ENCODE measurements around the gene SRXN1.

SRXN1 gene

GRCh38 chr20:653590-654416 is 803 bp upstream of the SRXN1 start:
- peak overlapping the region; percentile 9; the same call in 1 of the 2 replicates for H3K27ac ChIP-seq (ENCODE audit: low read depth, low read length)
- peaks cover 8% of the 10 kb centered on the region; the same call in 1 of the 2 replicates for H3K36me3 ChIP-seq (ENCODE audit: insufficient read depth, low read length)
- H3K79me2 ChIP-seq (ENCODE audit: control insufficient read depth, insufficient read depth, low read length, unreplicated experiment): peaks cover 32% of the 10 kb centered on the region
- peaks cover 14% of the 10 kb centered on the region for H3K4me1 ChIP-seq (ENCODE audit: control insufficient read depth, insufficient read depth, low read length, unreplicated experiment)
- H3K27me3 ChIP-seq (ENCODE audit: insufficient read depth, low read length): peaks cover 8% of the 10 kb centered on the region; the same call in 1 of the 2 replicates
- peak overlapping the region; percentile 95 for H3K4me3 ChIP-seq (ENCODE audit: low read depth, low read length)
- H2AFZ ChIP-seq (ENCODE audit: low read length, unreplicated experiment): peak overlapping the region; percentile 23

GRCh38 chr20:652615-653109 is 338 bp downstream of the SRXN1 start:
- peak overlapping the region; percentile 95 for H3K4me3 ChIP-seq (ENCODE audit: low read depth, low read length)
- peak overlapping the region; percentile 65 for H2AFZ ChIP-seq (ENCODE audit: low read length, unreplicated experiment)
- H3K27ac ChIP-seq (ENCODE audit: low read depth, low read length): peak overlapping the region; percentile 86; the same call in 1 of the 2 replicates
- peaks cover 10% of the 10 kb centered on the region for H3K4me1 ChIP-seq (ENCODE audit: control insufficient read depth, insufficient read depth, low read length, unreplicated experiment)
- H3K27me3 ChIP-seq (ENCODE audit: insufficient read depth, low read length): peaks cover 3% of the 10 kb centered on the region; the same call in 1 of the 2 replicates
- H3K79me2 ChIP-seq (ENCODE audit: control insufficient read depth, insufficient read depth, low read length, unreplicated experiment): peaks cover 32% of the 10 kb centered on the region
- peaks cover 19% of the 10 kb centered on the region for H3K36me3 ChIP-seq (ENCODE audit: insufficient read depth, low read length)

GRCh38 chr20:651713-652614 is 1.0 kb downstream of the SRXN1 start:
- Histone ChIP-seq H3K36me3 (ENCODE audit: insufficient read depth, low read length) (peaks cover 24% of the 10 kb centered on the region), H3K79me2 (ENCODE audit: control insufficient read depth, insufficient read depth, low read length, unreplicated experiment) (peaks cover 32% of the 10 kb centered on the region), H2AFZ (ENCODE audit: low read length, unreplicated experiment) (peak overlapping the region; percentile 65), H3K27me3 (ENCODE audit: insufficient read depth, low read length) (no peaks in the 10 kb centered on the region), H3K4me3 (ENCODE audit: low read depth, low read length) (peak overlapping the region; percentile 95), H3K27ac (ENCODE audit: low read depth, low read length) (peak overlapping the region; percentile 86; the same call in 1 of the 2 replicates), H3K4me1 (ENCODE audit: control insufficient read depth, insufficient read depth, low read length, unreplicated experiment) (peaks cover 10% of the 10 kb centered on the region)

GRCh38 chr20:650954-651353 is 2.0 kb downstream of the SRXN1 start:
- peaks cover 10% of the 10 kb centered on the region for H3K4me1 ChIP-seq (ENCODE audit: control insufficient read depth, insufficient read depth, low read length, unreplicated experiment)
- no peak overlapping the region for H3K27ac ChIP-seq (ENCODE audit: low read depth, low read length)
- 0 out of 2 replicates have a peak overlapping the region, but pooled peaks have one; percentile 35 for H3K4me3 ChIP-seq (ENCODE audit: low read depth, low read length)
- no peak overlapping the region for H2AFZ ChIP-seq (ENCODE audit: low read length, unreplicated experiment)
- peaks cover 32% of the 10 kb centered on the region for H3K79me2 ChIP-seq (ENCODE audit: control insufficient read depth, insufficient read depth, low read length, unreplicated experiment)
- H3K36me3 ChIP-seq (ENCODE audit: insufficient read depth, low read length): peaks cover 24% of the 10 kb centered on the region
- H3K27me3 ChIP-seq (ENCODE audit: insufficient read depth, low read length): no peaks in the 10 kb centered on the region

GRCh38 chr20:650281-650680 is 2.7 kb downstream of the SRXN1 start:
- H3K4me1 ChIP-seq (ENCODE audit: control insufficient read depth, insufficient read depth, low read length, unreplicated experiment): peaks cover 10% of the 10 kb centered on the region
- no peak overlapping the region for H3K27ac ChIP-seq (ENCODE audit: low read depth, low read length)
- H3K36me3 ChIP-seq (ENCODE audit: insufficient read depth, low read length): peaks cover 24% of the 10 kb centered on the region
- H2AFZ ChIP-seq (ENCODE audit: low read length, unreplicated experiment): no peak overlapping the region
- no peak overlapping the region for H3K4me3 ChIP-seq (ENCODE audit: low read depth, low read length)
- H3K79me2 ChIP-seq (ENCODE audit: control insufficient read depth, insufficient read depth, low read length, unreplicated experiment): peaks cover 32% of the 10 kb centered on the region
- H3K27me3 ChIP-seq (ENCODE audit: insufficient read depth, low read length): no peaks in the 10 kb centered on the region

GRCh38 chr20:647479-648019 is 5.5 kb downstream of the SRXN1 start:
- Histone ChIP-seq H3K27ac (ENCODE audit: low read depth, low read length) (no peak overlapping the region), H2AFZ (ENCODE audit: low read length, unreplicated experiment) (no peak overlapping the region), H3K79me2 (ENCODE audit: control insufficient read depth, insufficient read depth, low read length, unreplicated experiment) (peaks cover 26% of the 10 kb centered on the region), H3K36me3 (ENCODE audit: insufficient read depth, low read length) (peaks cover 24% of the 10 kb centered on the region), H3K27me3 (ENCODE audit: insufficient read depth, low read length) (no peaks in the 10 kb centered on the region), H3K4me1 (ENCODE audit: control insufficient read depth, insufficient read depth, low read length, unreplicated experiment) (no peaks in the 10 kb centered on the region), H3K4me3 (ENCODE audit: low read depth, low read length) (no peak overlapping the region)

GRCh38 chr20:646868-647233 is 6.1 kb downstream of the SRXN1 start:
- Histone ChIP-seq H3K27ac (ENCODE audit: low read depth, low read length) (no peak overlapping the region), H3K79me2 (ENCODE audit: control insufficient read depth, insufficient read depth, low read length, unreplicated experiment) (peaks cover 19% of the 10 kb centered on the region), H3K36me3 (ENCODE audit: insufficient read depth, low read length) (peaks cover 24% of the 10 kb centered on the region), H3K4me3 (ENCODE audit: low read depth, low read length) (no peak overlapping the region), H3K4me1 (ENCODE audit: control insufficient read depth, insufficient read depth, low read length, unreplicated experiment) (no peaks in the 10 kb centered on the region), H2AFZ (ENCODE audit: low read length, unreplicated experiment) (no peak overlapping the region), H3K27me3 (ENCODE audit: insufficient read depth, low read length) (no peaks in the 10 kb centered on the region)

- no peaks in the 10 kb centered on the region for H3K4me1 ChIP-seq (ENCODE audit: control insufficient read depth, insufficient read depth, low read length, unreplicated experiment)
- peaks cover 24% of the 10 kb centered on the region for H3K36me3 ChIP-seq (ENCODE audit: insufficient read depth, low read length)
- no peaks in the 10 kb centered on the region for H3K27me3 ChIP-seq (ENCODE audit: insufficient read depth, low read length)
- no peak overlapping the region for H2AFZ ChIP-seq (ENCODE audit: low read length, unreplicated experiment)
- no peak overlapping the region for H3K27ac ChIP-seq (ENCODE audit: low read depth, low read length)
- peaks cover 15% of the 10 kb centered on the region for H3K79me2 ChIP-seq (ENCODE audit: control insufficient read depth, insufficient read depth, low read length, unreplicated experiment)
- H3K4me3 ChIP-seq (ENCODE audit: low read depth, low read length): no peak overlapping the region
These were observed 6.7 kb downstream of the SRXN1 start for GRCh38 chr20:646107-646867.

GRCh38 chr20:645318-646106 is 7.5 kb downstream of the SRXN1 start:
- Histone ChIP-seq H3K79me2 (ENCODE audit: control insufficient read depth, insufficient read depth, low read length, unreplicated experiment) (peaks cover 7% of the 10 kb centered on the region), H3K27me3 (ENCODE audit: insufficient read depth, low read length) (no peaks in the 10 kb centered on the region), H3K27ac (ENCODE audit: low read depth, low read length) (no peak overlapping the region), H3K4me3 (ENCODE audit: low read depth, low read length) (no peak overlapping the region), H2AFZ (ENCODE audit: low read length, unreplicated experiment) (no peak overlapping the region), H3K4me1 (ENCODE audit: control insufficient read depth, insufficient read depth, low read length, unreplicated experiment) (no peaks in the 10 kb centered on the region), H3K36me3 (ENCODE audit: insufficient read depth, low read length) (peaks cover 19% of the 10 kb centered on the region)
